ENCODE results near the gene ARHGDIG.
"Not testable (repeated sequence)": the region's sequence is repeated elsewhere in the genome, so short reads cannot be mapped to it uniquely, and the experiment has no call there.

The ARHGDIG gene

DNA sequence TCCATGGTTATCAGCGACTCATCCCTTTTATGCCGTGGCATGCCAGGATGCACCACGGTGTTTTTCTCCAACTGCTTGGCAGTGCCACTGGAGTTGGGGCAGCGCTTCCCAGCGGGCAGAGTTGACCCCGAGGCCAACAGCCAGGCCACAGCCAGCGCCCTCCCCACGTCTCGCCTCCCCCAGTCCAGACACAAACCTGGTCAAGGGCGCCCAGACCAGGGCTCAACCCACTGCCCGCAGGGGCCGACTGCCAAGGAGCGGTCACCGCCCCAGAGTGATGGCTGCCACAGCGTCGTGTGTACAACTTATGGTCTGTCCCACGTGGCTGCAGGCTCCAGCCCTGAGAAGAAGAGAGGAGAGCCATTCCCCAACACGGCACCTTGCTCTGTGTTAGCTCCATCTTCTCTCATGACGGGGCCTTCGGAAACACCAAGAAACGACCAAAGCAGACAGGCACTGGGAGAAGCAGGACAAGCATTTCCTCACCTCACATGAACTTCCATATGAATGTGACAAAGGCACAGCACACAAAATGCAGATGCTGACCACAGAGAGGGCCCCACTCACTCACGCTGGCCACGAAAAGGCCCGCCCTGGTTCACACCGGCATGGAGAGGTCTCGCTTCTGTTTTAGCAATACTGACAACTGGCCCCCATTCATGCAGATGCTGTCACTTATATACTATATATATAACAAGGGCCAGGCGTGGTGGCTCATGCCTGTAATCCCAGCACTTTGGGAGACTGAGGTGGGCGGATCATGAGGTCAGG is 45.2 kb downstream of the ARHGDIG start:
- TF ChIP-seq GATA1 (IDR thresholded peaks at IDR 0.05; ENCODE audit: low read depth, low read length) (no peak), POLR2A (IDR thresholded peaks at IDR 0.05; ENCODE audit: low read length) (no peak)
- DNase-seq: no peak

DNA sequence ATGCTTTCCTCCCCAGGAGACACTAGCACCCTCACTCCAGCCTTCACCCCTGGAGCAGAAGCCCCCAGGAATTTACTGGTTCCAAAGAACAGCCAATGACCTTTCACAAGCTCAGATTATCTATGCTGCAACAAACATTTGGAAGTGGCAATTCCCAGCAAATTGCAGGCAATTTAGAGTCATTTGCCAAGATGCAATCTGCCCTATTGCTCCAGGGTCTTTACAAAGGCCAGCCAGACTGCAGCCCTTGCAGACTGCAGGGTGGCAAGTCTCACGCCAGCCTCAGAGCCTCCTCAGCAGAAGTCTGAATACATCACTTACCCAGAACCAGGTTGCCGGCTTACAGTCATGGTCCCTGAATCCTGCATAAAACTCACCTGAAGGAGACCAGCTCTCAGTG is 50.4 kb downstream of the ARHGDIG start:
- no peak for TF ChIP-seq GATA1 (IDR thresholded peaks at IDR 0.05; ENCODE audit: low read depth, low read length)
- TF ChIP-seq POLR2A (IDR thresholded peaks at IDR 0.05; ENCODE audit: low read length): no peak
- DNase-seq: no peak

DNA sequence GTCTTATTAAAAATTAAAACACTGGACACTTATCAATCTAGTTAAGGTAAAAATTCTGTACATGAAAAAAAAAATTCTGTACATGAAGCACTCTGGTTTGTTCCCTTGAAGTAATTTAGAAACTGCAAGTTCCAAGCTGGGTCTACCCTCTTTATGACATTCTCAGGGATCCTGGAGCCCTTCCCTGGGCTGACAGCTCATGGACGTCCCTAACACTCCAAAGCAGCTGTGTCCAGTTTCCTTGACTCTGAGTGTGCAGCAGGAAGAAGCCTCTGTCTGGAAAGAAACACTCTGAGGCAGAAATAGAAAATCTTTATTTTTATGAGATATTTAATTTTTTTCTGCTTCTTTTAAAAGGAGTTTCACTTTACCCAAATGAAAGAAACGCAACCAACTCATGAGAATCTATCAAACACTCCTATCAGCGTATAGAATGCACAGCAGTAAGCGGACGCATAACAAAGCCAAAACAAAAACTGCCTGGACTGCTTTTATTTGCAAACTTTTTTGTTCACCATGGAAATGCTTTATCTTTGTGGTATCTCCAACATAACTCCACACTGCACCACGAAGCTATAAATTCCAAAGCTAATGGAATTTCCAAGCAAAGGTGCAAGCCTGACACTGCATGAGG is 50.9 kb downstream of the ARHGDIG start:
- DNase-seq: not testable (repeated sequence)
